ENCODE results near the gene PRPF40B.

GRCh38 chr12:49684310-49684854, 61.0 kb downstream of the PRPF40B start:
- TF ChIP-seq CTCF (IDR thresholded peaks at IDR 0.05): no peak
- no peak for TF ChIP-seq POLR2A (IDR thresholded peaks at IDR 0.05)
- TF ChIP-seq POLR2AphosphoS5 (IDR thresholded peaks at IDR 0.05): no peak
- no peak for TF ChIP-seq EP300 (IDR thresholded peaks at IDR 0.05)
